DMS 273 (cell line): Measurements from ENCODE around the gene POLR2F.

Experiments
- DNase-seq: peaks from one replicate; lab custom pipeline; 2025; ENCODE audit not compliant: unreplicated experiment; lab: John Stamatoyannopoulos, UW

The POLR2F gene

GRCh38 chr22:37979782-37980181, 26.3 kb downstream of the POLR2F start:
- DNase-seq: no peak

DNA sequence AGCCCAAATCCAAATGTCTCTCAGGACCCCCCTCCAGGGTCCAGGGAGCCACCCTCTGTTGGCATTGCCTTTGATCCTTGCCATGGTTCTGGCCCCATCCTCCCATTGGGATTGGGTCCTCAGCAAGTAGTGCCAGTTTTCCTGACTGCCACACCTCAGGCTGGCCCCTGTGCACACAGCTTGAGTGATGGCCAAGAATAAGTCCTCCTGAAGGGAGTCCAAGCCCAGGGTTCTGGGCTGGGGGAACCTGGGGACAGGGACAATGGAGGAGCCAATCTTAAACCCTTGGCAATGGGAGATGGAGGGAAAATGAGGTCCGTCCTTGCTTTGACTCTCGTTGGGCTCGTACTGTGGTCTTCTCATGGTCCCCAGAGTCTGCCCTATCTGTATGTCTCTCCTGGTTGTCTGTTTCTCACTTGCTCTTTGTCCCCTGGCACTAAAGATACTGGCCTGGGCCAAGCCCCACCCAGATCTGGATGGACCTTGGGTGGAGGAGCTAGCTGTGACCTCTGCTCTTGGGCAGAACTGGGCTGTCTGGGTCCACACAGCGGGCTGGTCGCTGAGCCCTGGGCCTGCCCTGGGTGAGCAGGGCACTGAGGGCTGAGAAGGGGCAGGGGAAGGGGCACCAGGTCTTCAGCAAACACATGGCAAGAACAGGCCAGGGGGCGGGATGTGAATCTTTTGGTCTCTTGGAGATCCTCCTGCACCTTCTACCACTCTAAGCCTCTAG, 27.9 kb downstream of the POLR2F start:
- DNase-seq: no peak

- DNase-seq: no peak
These were observed 28.8 kb downstream of the POLR2F start for GRCh38 chr22:37982151-37982785.

DNA sequence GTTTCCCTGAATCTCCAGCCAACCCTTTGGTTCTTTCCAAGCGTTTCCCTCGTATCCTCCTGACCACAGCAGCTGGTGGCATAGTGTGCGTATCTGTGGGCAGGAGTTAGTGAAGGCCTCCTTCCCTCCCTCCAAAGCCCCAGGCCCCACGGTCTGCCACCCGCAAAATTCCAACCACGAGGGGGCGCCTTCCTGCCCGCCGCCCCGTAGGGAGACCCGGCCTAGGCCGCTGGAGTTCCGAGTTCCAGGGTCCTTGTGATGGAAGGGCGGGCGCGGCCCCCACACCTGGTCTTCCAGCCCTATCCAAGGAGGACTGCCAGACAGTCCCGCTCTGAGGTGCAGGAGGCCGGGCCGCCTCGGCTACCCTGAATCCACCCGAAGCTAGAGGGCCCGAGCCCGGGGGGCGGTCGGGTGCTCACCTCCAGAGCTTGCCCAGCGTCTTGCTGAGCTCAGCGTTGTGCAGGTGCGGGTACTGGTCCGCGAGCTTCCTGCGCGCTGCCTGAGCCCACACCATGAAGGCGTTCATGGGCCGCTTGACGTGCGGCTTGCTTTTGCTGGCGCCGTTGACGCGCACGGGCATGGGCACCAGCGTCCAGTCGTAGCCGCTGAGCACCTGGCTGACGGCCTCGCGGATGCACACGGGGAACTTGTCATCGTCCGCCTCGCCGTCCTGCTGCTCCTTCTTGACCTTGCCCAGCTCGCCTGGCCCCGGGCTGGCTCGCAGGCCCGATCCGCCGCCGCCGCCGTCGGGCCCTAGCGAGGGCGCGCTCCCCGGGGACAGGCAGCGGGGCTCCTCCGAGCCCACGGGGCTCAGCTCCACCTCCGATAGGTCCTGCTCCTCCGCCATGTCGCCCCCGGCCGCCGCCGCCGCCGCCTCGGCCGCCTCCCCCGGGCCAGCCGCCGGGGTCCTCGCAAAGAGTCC, 29.7 kb downstream of the POLR2F start:
- DNase-seq: no peak

DNA sequence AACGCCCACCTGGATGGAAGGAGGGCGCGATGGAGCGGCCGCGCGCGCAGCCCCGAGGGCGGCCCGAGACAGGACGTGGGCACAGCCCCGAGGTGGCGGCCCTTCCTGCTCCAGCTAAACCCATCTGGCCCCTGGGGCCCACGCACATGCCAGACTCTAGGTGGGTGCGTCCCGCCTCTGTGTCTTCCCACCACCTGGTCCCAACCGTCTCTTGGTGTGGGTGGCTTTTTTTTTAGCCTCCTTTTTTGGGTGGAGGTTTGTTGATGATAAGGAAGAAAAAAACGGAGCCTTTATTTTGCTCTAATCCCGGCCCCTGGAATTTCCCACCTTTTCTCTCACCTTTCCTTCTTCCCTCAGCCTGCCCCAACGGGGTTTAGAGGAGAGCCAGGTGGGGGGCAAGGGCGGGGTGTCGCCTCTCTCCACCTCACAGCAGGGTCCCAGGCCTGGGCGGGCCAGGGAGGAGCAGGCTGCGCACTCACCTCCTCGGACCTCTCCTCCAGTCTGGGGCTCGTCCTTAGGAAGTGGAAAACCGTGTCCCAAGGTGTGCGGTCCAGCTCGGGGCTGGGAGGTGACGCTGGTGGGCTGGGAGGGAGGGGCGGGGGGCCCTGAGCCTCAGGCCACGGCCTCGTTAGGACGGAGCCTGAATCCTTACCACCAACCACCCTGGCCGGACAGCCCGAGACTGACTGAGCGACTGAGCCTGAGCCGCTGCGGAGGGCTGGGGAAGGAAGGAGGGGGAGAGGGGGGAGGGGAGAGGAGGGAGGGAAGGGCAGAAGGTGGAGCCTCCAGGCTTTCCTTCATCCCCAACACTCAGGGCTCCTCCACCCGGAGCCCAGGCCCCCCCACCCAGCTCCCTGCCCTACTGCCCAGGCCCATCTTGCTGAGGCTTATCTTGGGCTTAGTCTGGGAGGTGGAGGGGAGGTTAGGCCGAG, 30.6 kb downstream of the POLR2F start, which contains the start of gene SOX10:
Gene SOX10, minus strand, starts transcription at position 696 of the 932 bp plus-strand sequence. CDS start 771 bp downstream, outside the sequence.
- DNase-seq: no peak

DNA sequence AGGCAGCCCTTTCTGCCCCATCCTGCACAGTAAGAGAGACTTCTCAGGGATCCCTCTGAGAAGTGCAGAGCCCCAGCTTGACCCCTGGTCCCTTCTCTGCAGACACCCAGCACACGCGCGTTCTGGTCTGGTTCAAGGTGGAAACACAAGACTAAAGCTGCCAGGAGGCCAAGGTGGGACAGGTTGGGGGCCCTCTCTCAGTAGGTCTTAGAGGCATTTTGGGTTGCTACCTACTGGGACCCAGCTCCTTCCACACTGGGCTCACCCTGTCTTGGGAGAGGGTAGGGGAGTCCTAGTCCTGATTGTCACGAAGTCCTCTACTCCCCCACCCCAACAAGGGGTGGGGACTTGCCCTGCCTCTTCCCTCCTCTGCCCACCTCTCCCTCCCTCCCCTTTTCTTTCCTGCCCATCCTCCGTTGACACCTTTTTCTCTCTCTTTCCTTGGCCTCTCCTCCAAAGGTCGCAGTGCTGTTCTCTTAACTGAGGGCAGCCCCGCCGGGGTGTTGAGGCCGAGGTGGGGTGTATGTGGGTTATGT, 31.6 kb downstream of the POLR2F start:
- DNase-seq: no peak

- no peak for DNase-seq
These were observed 32.3 kb downstream of the POLR2F start for GRCh38 chr22:37985751-37986281.

GRCh38 chr22:37986371-37986770, 32.9 kb downstream of the POLR2F start:
- no peak for DNase-seq

DNA sequence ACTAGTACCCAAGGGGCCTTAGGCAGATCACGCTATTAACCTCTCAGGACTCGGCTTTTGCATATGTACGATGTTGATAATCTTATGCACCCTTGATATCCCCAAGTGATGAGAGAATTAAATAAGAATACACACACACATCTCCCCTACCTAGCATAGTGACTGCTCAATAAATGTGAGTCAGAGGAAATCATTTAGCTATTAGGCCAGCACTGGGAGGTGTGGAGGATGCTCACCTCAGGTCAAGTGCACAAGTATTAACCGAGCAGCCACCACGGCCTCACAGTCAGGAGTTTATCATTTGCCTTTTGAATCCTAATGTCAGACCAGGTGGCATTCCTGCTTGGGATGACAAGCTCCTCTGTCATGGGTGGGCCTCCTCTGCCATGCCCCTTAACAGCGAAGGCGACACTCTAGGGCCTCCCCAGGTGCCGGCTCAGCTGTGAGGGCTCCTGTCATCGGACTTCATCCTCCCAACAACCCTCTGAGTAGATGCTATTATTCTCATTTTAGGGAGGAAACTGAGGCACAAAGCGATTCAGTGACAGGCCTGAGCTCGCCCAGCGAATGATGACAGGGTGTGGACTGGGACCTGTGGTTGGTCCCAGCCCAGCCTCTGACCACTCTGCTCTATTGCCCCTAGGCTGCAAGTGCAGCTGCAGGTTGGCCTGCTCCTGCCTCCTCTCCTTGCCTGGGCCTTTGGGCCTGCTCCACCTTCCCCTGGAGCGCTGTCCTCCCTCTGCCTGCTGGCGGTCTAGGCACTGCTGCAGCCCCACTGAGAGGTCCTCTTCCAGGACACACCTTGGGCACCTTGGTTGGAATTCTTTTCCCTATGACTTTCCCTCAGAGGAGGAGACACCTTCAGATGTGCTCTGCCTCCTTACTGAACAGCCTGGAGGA, 35.9 kb downstream of the POLR2F start:
- no peak for DNase-seq

- peak; percentile 78 for DNase-seq
These were observed 36.8 kb downstream of the POLR2F start for GRCh38 chr22:37990301-37990700.

DNA sequence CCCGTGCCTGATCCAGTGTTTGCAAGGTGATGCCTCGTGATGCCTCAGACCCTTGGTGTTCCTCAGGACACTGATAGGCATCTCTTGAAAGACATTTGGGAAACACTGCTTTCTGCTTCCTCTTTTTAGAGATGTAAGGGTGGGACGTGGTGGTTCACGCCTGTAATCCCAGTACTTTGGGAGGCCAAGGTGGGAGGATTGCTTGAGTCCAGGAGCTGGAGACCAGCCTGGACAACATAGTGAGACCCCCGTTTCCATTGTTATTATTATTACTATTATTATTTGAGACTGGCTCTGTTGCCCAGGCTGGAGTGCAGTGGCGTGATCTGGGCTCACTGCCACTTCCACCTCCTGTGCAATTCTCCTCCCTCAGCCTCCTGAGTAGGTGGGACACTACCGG, 37.4 kb downstream of the POLR2F start:
- DNase-seq: no peak

- no peak for DNase-seq
These were observed 38.4 kb downstream of the POLR2F start for GRCh38 chr22:37991731-37992442.

DNA sequence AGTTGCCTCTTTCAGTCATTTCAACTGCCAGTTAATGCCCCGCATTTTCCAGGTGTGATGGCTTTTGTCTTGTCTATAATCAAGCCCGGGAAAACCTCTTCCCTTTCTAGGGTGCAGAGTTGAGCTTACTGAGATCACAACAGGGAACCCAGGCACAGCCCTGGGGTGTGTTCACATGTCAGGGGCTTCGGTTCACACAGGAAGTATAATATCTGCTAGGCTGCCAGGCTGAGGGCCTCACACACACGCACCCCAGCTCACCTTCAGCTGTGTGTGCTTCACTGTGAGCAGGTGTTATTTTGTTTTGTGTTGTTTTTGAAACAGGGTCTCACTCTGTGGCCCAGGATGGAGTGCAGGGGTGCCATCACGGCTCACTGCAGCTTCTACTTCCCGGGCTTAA, 40.5 kb downstream of the POLR2F start:
- no peak for DNase-seq

DNA sequence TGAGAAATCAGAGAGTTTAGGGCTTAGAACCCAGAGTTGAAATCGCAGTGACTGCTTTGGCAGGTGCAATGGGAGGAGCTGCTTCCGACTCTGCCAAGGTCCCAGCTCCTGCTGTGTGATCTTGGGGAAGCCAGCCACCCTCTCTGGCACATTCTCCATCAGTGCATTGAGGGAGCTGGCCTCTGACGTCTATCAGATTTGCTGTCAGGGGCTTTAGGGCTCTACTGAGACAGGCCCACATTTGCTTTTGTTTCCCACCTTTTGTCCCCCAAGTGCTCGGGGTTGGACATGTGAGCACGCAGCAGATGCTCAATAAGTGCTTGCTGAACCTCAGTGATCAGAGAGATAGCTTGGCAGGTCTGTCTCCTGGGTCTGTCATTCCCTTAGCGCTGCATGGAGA, 41.5 kb downstream of the POLR2F start:
- DNase-seq: no peak

- DNase-seq: no peak
These were observed 42.0 kb downstream of the POLR2F start for GRCh38 chr22:37995460-37995859.

GRCh38 chr22:37996079-37996478, 42.6 kb downstream of the POLR2F start:
- DNase-seq: no peak

GRCh38 chr22:37996515-37997246, 43.2 kb downstream of the POLR2F start:
- DNase-seq: peak; percentile 73

DNA sequence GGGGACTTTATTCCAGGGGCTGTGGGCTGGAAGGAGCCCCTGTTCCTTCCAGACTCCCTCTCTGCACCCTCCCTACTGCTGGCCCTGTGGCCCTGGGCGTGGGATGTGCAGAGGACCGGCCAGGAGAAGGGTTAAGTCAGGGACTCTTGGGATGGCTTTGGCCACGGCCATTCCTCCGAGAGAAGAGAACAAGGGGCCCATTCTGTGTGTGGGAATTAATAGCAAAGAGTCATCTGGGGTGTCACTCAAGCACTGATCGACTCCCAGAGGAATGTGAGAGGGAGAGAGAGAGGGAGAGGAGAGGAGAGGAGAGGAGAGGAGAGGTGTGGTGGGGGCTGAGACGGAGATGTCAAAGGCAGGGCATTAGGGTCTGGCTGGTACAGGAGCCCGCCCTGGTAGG, 45.0 kb downstream of the POLR2F start:
- no peak for DNase-seq
